Upper lobe of left lung (tissue), 6 donors: Measurements from ENCODE around the gene PREX1. TPM values are rescaled to one million over a fixed set of nuclear protein-coding genes. Genes with fewer than 3 reads are reported as not detected.

Experiments
- ATAC-seq, 2 donors: fragments of 200-7000 bp; cut with Tn5 transposase; one replicate each; pipeline ENCODE4 v1.9.1; 2022; ENCODE audit warnings: mild to moderate bottlenecking in 2 of 2, moderate library complexity in 2 of 2; ENCODE audit not compliant: low FRiP score in 2 of 2
- DNase-seq, 2 donors: peaks; one replicate each; pipeline ENCODE4 v3.0.0-alpha.2; 2019 to 2020
- H3K27ac ChIP-seq, 4 donors: fragments of 200-600 bp; sonication (generic); one replicate each; pipeline ENCODE4 v1.5.1; 2016 to 2019
- H3K27me3 ChIP-seq, 4 donors: fragments of 200-600 bp; sonication (generic); one replicate each; pipeline ENCODE4 v1.5.1; 2017 to 2019
- H3K36me3 ChIP-seq, 4 donors: fragments of 200-600 bp; sonication (generic); one replicate each; pipeline ENCODE4 v1.5.1; 2016 to 2019
- H3K4me1 ChIP-seq, 4 donors: fragments of 200-600 bp; sonication (generic); one replicate each; pipeline ENCODE4 v1.5.1; 2018 to 2019
- H3K4me3 ChIP-seq, 4 donors: fragments of 200-600 bp; sonication (generic); one replicate each; pipeline ENCODE4 v1.5.1; 2017 to 2019; ENCODE audit warnings: mild to moderate bottlenecking in 2 of 4, moderate library complexity in 1 of 4
- H3K9me3 ChIP-seq, 4 donors: fragments of 200-600 bp; sonication (generic); one replicate each; pipeline ENCODE4 v1.5.1; 2018 to 2019
- CTCF ChIP-seq, 6 experiments: fragments of 450-650 bp in 4 of 6; fragments of 200-600 bp in 2 of 6; sonication (generic) in 2 of 6; IDR thresholded peaks; one replicate each; pipeline ENCODE4 v1.5.1; 2016 to 2019; ENCODE audit warnings: antibody characterized with exemption in 6 of 6
- EP300 ChIP-seq, 4 donors: sonication (generic); formaldehyde crosslinking; IDR thresholded peaks; one replicate each; pipeline ENCODE4 v1.5.1; 2017; ENCODE audit warnings: antibody characterized with exemption in 4 of 4, control low read depth in 2 of 4
- POLR2A ChIP-seq, 4 donors: fragments of 450-650 bp; IDR thresholded peaks; one replicate each; pipeline ENCODE4 v1.5.1; 2016 to 2017; ENCODE audit warnings: antibody characterized with exemption in 4 of 4, mild to moderate bottlenecking in 2 of 4
- POLR2AphosphoS5 ChIP-seq, 2 donors: sonication (generic); formaldehyde crosslinking; IDR thresholded peaks; one replicate each; pipeline ENCODE4 v1.5.1; 2017; ENCODE audit warnings: antibody characterized with exemption in 2 of 2
- WGBS, 2 donors: methylation state at CpG; one replicate each; pipeline ENCODE4 v1.1.5; 2017 to 2018; 5-methylcytosine and 5-hydroxymethylcytosine counted together
- total RNA-seq, 6 donors: library from RNA; depleted of rRNA in 4 of 6; stranded (reverse); fragments of >200 nt in 4 of 6; gene quantifications; one replicate each; pipeline versions ENCODE4 v1.1.0 to v1.2.1, GENCODE V29; 2016 to 2021
- donor health status: DM: no; HTN: no; CAD: no; lungs with moderate emphysema.
- donor health status: DM: no; HTN: yes; CAD: no; lungs with severe emphysema.

Gene PREX1
- total RNA-seq, 6 donors from 2014 or later, result 42.8 to 177 (median 74.6) TPM

DNA sequence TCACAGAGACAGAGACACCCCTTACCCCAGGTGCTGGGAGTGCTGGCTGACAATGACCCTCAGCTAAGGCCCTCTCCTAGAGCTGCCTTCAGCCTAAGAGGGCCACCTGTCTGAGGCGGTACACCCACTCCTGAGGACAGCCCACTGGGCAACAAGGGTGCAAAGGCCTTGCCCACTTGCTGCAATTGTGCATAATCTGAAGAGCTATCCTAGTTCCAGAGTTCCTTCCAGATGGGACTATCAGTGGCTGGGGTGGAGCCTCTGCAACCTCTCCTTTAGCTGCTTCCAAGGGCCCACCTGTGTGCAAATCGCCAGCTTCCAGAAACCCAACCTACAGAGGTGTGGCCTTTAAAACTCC is 87.5 kb downstream of the PREX1 start:
- no peaks in the 10 kb centered on the region for H3K27me3 ChIP-seq
- peaks cover 23 to 50% (median 46%) of the 10 kb centered on the region in 4 donors for H3K4me1 ChIP-seq
- 69 to 84% methylated on average over 1 to 2 of the region's 2 CpGs for WGBS, 2 donors
- H3K27ac ChIP-seq, result peak overlapping the region in 3 of 4 donors; percentile 37 to 73 (median 59)
- H3K9me3 ChIP-seq, result no peaks in the 10 kb centered on the region
- ATAC-seq (no peak), DNase-seq (no peak)
- no peak for TF ChIP-seq POLR2A (IDR thresholded peaks at IDR 0.05)
- TF ChIP-seq POLR2AphosphoS5 (IDR thresholded peaks at IDR 0.05), result no peak
- no peak for TF ChIP-seq CTCF (IDR thresholded peaks at IDR 0.05)
- no peak for TF ChIP-seq EP300 (IDR thresholded peaks at IDR 0.05)
- peaks cover 0 to 47% (median 20%) of the 10 kb centered on the region in 4 donors for H3K36me3 ChIP-seq
- no peak overlapping the region for H3K4me3 ChIP-seq

DNA sequence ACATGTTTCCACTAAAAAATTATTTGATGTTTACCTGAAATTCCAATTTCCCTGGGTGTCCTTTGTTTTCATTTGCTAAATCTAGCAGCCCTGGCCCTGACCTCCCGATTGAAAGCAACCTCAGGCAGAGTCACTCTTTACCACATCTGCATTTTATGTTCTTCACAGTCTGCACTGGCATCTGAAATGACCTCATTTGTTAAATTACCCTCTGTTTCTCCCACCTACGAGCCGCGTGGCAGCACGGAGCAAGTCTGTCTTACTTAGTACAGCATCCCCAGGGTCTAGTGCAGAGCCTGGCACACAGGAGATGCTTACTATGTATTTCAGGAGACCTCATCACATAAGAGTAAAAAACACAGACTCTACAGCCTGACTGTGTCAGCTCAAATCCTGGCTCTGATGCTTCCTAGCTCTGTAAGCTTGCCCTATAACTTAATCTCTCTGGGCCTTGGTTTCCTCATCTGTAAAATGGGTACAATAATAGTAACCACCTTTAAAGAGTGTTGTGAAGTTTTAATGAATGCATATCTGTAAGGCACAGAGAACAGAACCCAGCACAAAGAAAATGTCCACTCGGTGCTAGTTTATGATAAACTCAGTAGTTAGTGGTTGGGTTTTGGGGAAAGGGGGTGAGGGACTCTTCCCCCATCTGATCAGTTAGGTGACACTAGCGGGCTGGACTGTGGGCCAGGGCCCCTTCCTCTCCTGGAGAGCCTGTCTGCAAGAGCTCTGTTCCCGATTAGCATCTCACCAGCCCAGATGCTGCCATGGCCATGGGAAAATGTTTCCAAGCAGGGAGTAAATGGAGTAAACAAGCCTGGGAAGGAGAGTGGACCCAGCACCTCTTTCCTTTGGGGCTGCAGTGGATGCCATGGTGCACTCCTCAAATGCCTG is 88.2 kb downstream of the PREX1 start:
- ATAC-seq (no peak), DNase-seq (no peak)
- WGBS, 2 donors, result 73 to 75% methylated on average over 7 to 8 of the region's 8 CpGs
- H3K9me3 ChIP-seq, result no peaks in the 10 kb centered on the region
- TF ChIP-seq EP300 (IDR thresholded peaks at IDR 0.05), result no peak
- TF ChIP-seq POLR2A (IDR thresholded peaks at IDR 0.05), result no peak
- TF ChIP-seq CTCF (IDR thresholded peaks at IDR 0.05), result no peak
- TF ChIP-seq POLR2AphosphoS5 (IDR thresholded peaks at IDR 0.05), result no peak
- H3K27ac ChIP-seq, result peak overlapping the region; percentile 37 to 73 (median 60)
- H3K4me3 ChIP-seq, result no peak overlapping the region
- peaks cover 26 to 54% (median 49%) of the 10 kb centered on the region in 4 donors for H3K4me1 ChIP-seq
- H3K27me3 ChIP-seq, result no peaks in the 10 kb centered on the region
- peaks cover 0 to 45% (median 20%) of the 10 kb centered on the region in 4 donors for H3K36me3 ChIP-seq

- Histone ChIP-seq H3K27ac (peak overlapping the region; percentile 48 to 73 (median 60)), H3K9me3 (no peaks in the 10 kb centered on the region), H3K4me3 (no peak overlapping the region), H3K4me1 (peaks cover 32 to 64% (median 59%) of the 10 kb centered on the region in 4 donors), H3K36me3 (peaks cover 0 to 45% (median 23%) of the 10 kb centered on the region in 4 donors), H3K27me3 (no peaks in the 10 kb centered on the region)
- TF ChIP-seq CTCF (IDR thresholded peaks at IDR 0.05) (no peak), EP300 (IDR thresholded peaks at IDR 0.05) (peak in 1 of 4 donors; percentile 11), POLR2AphosphoS5 (IDR thresholded peaks at IDR 0.05) (peak; percentile 50), POLR2A (IDR thresholded peaks at IDR 0.05) (no peak)
- ATAC-seq (no peak), DNase-seq (no peak)
- 24 to 37% methylated on average over 6 to 11 of the region's 11 CpGs for WGBS, 2 donors
Measured at GRCh38 chr20:48738399-48739304, 89.1 kb downstream of the PREX1 start.

GRCh38 chr20:48738094-48738398 is 89.8 kb downstream of the PREX1 start:
- H3K4me3 ChIP-seq, result no peak overlapping the region
- ATAC-seq (no peak), DNase-seq (no peak)
- peaks cover 32 to 69% (median 63%) of the 10 kb centered on the region in 4 donors for H3K4me1 ChIP-seq
- H3K36me3 ChIP-seq, result peaks cover 0 to 45% (median 19%) of the 10 kb centered on the region in 4 donors
- 32 to 40% methylated on average over 2 to 3 of the region's 3 CpGs for WGBS, 2 donors
- no peak for TF ChIP-seq POLR2AphosphoS5 (IDR thresholded peaks at IDR 0.05)
- TF ChIP-seq EP300 (IDR thresholded peaks at IDR 0.05), result no peak
- no peak for TF ChIP-seq CTCF (IDR thresholded peaks at IDR 0.05)
- no peak for TF ChIP-seq POLR2A (IDR thresholded peaks at IDR 0.05)
- no peaks in the 10 kb centered on the region for H3K27me3 ChIP-seq
- peak overlapping the region; percentile 48 to 73 (median 60) for H3K27ac ChIP-seq
- H3K9me3 ChIP-seq, result no peaks in the 10 kb centered on the region
